ENCODE measurements around the gene MAST1.

The MAST1 gene

GRCh38 chr19:12884627-12884925 is 46.3 kb downstream of the MAST1 start:
- no peaks in the 10 kb centered on the region for H3K9me3 ChIP-seq (ENCODE audit: control insufficient read depth, insufficient read depth, low read depth, low read length)
- CTCF ChIA-PET: interaction anchor here (0.6 to 2.1 kb wide), 11 partner anchors 11 to 258 kb away, joined by 3 to 15 read pairs (median 4); partner anchors contain the start of gene RAD23A
- no peaks in the 10 kb centered on the region; a peak in 1 of 3 replicates for H3K36me3 ChIP-seq (ENCODE audit: control insufficient read depth in 2 of 2, insufficient read depth in 1 of 2, low read length in 2 of 2)
- peak overlapping the region; percentile 12 for H3K4me3 ChIP-seq (ENCODE audit: low read depth, low read length)
- no peaks in the 10 kb centered on the region for H3K4me1 ChIP-seq (ENCODE audit: control insufficient read depth, insufficient read depth, low read length)
- no peak overlapping the region for H3K27ac ChIP-seq (ENCODE audit: extremely low read depth, low read depth, low read length)
- POLR2A ChIA-PET: interaction anchor here (0.6 to 1.6 kb wide), 8 partner anchors 9 to 91 kb away, joined by 3 to 10 read pairs (median 3); partner anchors contain the start of genes CALR, FARSA, RNASEH2A and SYCE2
- TF ChIP-seq GLI4 (tag by site-specific recombination; IDR thresholded peaks at IDR 0.05) (no peak), WT1 (tag by site-specific recombination; IDR thresholded peaks at IDR 0.05) (no peak), ZFHX2 (tag by site-specific recombination; conservative IDR thresholded peaks at IDR 0.05) (no peak), ZNF843 (tag by site-specific recombination; IDR thresholded peaks at IDR 0.05) (no peak), ZNF596 (tag by site-specific recombination; IDR thresholded peaks at IDR 0.05) (no peak)

- no peaks in the 10 kb centered on the region for H3K4me1 ChIP-seq (ENCODE audit: control insufficient read depth, insufficient read depth, low read length)
- peak overlapping the region; percentile 21; the same call in 1 of the 2 replicates for H3K27ac ChIP-seq (ENCODE audit: extremely low read depth, low read depth, low read length)
- no peaks in the 10 kb centered on the region for H3K36me3 ChIP-seq (ENCODE audit: control insufficient read depth in 2 of 2, insufficient read depth in 1 of 2, low read length in 2 of 2)
- H3K9me3 ChIP-seq (ENCODE audit: control insufficient read depth, insufficient read depth, low read depth, low read length): no peaks in the 10 kb centered on the region
- no peak for TF ChIP-seq ZNF10 (tag by site-specific recombination; IDR thresholded peaks at IDR 0.05)
- TF ChIP-seq ZNF624 (tag by site-specific recombination; IDR thresholded peaks at IDR 0.05): no peak
- TF ChIP-seq ZNF692 (tag by site-specific recombination; IDR thresholded peaks at IDR 0.05): no peak
- TF ChIP-seq SCRT1 (tag by site-specific recombination; IDR thresholded peaks at IDR 0.05; ENCODE audit: borderline replicate concordance): 0 out of 2 replicates have a peak, but pooled peaks have one; percentile 16
- no peak for TF ChIP-seq ZNF140 (tag by site-specific recombination; IDR thresholded peaks at IDR 0.05)
- TF ChIP-seq SCRT2 (tag by site-specific recombination; IDR thresholded peaks at IDR 0.05): peak; percentile 57; the same call in 1 of the 2 replicates
- TF ChIP-seq ZNF335 (tag by site-specific recombination; conservative IDR thresholded peaks at IDR 0.05): 0 out of 2 replicates have a peak, but pooled peaks have one; percentile 23
- TF ChIP-seq GLIS1 (tag by site-specific recombination; IDR thresholded peaks at IDR 0.05): peak; percentile 79
- 0 out of 2 replicates have a peak, but pooled peaks have one; percentile 46 for TF ChIP-seq KLF9 (tag by site-specific recombination; IDR thresholded peaks at IDR 0.05; ENCODE audit: low read depth)
- no peak for TF ChIP-seq ZNF580 (tag by site-specific recombination; IDR thresholded peaks at IDR 0.05)
- peak; percentile 41; the same call in 1 of the 2 replicates for TF ChIP-seq GLIS2 (tag by site-specific recombination; IDR thresholded peaks at IDR 0.05)
- no peak for TF ChIP-seq ZNF311 (tag by site-specific recombination; IDR thresholded peaks at IDR 0.05; ENCODE audit: borderline replicate concordance)
- peak; percentile 74 for TF ChIP-seq ZBTB26 (tag by site-specific recombination; optimal IDR thresholded peaks at IDR 0.05)
- peak; percentile 89 for TF ChIP-seq ZBTB20 (tag by site-specific recombination; IDR thresholded peaks at IDR 0.05)
- peak; percentile 50 for TF ChIP-seq ZBTB8A (tag by site-specific recombination; IDR thresholded peaks at IDR 0.05)
- TF ChIP-seq ZNF394 (tag by site-specific recombination; IDR thresholded peaks at IDR 0.05; ENCODE audit: borderline replicate concordance): no peak
- peak; percentile 24; the same call in 1 of the 2 replicates for TF ChIP-seq ZNF2 (tag by site-specific recombination; IDR thresholded peaks at IDR 0.05)
- TF ChIP-seq CTCF (tag by site-specific recombination; IDR thresholded peaks at IDR 0.05): peak; percentile 11; the same call in 1 of the 2 replicates
- TF ChIP-seq GLI4 (tag by site-specific recombination; IDR thresholded peaks at IDR 0.05): no peak
- peak overlapping the region; percentile 29 for H3K4me3 ChIP-seq (ENCODE audit: low read depth, low read length)
- CTCF ChIA-PET: interaction anchor here (0.6 to 2.1 kb wide), 15 partner anchors 10 to 794 kb away, joined by 3 to 15 read pairs (median 4); partner anchors contain the start of gene RAD23A
- POLR2A ChIA-PET: interaction anchor here (0.6 to 1.6 kb wide), 12 partner anchors 10 to 94 kb away, joined by 3 to 10 read pairs (median 3); partner anchors contain the start of genes CALR, FARSA, JUNB and RNASEH2A
These were observed 46.8 kb downstream of the MAST1 start for GRCh38 chr19:12884926-12885748.
